ENCODE results near the gene AP3S2.
"Not testable (repeated sequence)": the region's sequence is repeated elsewhere in the genome, so short reads cannot be mapped to it uniquely, and the experiment has no call there.

The AP3S2 gene

GRCh38 chr15:89802986-89803824 is 90.6 kb downstream of the AP3S2 start:
- DNase-seq (ENCODE audit: insufficient read length, low spot score) = no peak
- no peak for FAIRE-seq

- DNase-seq (ENCODE audit: insufficient read length, low spot score) = no peak
- no peak for FAIRE-seq
Measured at GRCh38 chr15:89802231-89802928, 91.4 kb downstream of the AP3S2 start.

DNA sequence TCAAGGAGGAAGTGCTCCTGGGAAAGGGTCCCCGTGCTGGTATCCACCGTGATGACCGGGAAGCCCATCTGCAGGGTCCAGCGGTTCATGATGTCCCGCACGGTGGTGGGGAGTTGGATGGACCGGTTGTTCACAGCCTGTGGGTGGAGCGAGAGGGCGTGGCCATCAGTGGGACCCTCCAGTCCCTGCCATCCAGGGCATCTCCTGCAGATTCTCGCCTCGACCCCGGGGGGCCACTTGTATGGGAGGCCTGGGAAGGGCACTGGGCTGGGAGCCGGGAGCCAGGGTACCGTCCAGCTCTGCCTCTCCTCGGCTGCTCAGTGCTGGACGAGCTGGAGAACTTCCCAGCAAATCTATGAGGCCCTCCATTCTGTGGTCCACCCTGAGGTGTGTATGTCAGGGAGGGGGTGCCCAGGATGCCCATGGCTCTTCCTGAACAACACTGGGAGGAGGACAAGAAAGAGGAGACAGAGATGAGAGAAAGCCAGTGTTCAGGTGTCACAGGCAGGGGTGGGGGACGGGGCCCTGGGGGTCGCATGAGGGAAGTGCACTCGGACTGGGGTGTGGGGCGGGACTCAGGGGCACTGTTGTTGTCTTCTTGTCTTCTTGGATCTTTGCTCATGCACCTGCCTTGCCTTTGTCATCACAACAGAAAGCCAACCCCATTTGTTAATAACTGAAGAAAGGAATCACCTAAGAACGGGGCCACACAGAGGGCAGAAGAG is 92.2 kb downstream of the AP3S2 start:
- DNase-seq (ENCODE audit: insufficient read length, low spot score) (no peak), FAIRE-seq (no peak)

- no peak for FAIRE-seq
- no peak for DNase-seq (ENCODE audit: insufficient read length, low spot score)
Measured at GRCh38 chr15:89799918-89800498, 93.8 kb downstream of the AP3S2 start.

GRCh38 chr15:89799011-89799911 is 94.5 kb downstream of the AP3S2 start:
- no peak for DNase-seq (ENCODE audit: insufficient read length, low spot score)

DNA sequence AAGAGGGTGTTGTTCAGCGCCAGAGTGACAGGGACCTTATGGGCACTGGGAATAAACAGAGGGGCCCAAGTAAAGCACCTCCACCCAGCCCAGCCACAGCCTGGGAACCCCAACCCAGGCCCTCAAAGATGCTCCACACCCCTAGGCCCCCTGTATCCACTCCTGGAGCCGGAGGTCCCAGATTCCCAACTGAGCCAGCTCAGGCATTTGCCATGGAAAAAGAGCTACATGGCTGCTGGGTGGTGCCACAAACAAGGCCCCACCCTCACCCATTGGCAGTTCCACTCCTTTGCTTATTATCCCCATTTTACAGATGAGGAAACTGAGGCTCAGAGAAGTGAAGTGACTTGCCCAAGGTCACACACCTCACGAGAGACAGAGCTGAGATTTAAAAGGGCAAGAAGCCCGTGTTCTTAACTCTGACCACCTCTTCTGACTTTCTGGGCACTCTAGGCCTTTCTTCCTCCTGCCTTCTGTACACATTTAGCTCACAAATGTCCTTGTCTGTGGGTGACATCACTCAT is 96.1 kb downstream of the AP3S2 start:
- FAIRE-seq (no peak), DNase-seq (ENCODE audit: insufficient read length, low spot score) (no peak)

More at GRCh38 chr15:89799011-89799911, 94.5 kb downstream of the AP3S2 start:
- no peak for FAIRE-seq

- no peak for DNase-seq (ENCODE audit: insufficient read length, low spot score)
- no peak for FAIRE-seq
Measured at GRCh38 chr15:89795996-89796395, 97.8 kb downstream of the AP3S2 start.

DNA sequence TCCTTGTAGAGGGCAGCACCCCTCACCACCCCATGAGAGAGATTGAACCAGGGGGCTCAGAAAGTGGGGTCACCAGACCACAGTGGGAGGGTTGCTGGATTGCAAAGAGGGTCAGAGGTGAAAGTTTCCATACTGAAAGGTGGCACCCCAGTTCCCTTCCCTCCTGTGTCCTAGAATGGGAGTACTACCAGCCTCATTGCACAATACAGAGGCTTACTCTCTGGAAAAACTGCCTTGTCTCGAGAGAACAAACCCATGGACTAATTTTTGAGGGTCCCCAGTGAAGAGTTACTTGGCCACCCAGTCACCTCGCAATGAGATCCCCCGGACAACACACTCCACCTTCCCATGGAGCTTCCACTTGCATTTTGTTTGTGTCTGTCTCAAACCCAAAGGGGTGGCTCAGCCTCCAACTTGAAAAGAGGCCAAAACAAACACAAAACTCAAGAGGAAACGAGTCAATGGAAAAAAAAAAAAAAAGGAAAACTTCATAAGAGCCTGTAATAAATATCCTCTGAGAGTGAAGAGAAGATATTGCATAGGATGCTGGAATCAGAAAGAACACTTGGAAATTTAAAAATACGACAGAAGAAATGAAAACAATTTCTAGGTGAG is 99.1 kb downstream of the AP3S2 start:
- FAIRE-seq (no peak), DNase-seq (ENCODE audit: insufficient read length, low spot score) (no peak)

DNA sequence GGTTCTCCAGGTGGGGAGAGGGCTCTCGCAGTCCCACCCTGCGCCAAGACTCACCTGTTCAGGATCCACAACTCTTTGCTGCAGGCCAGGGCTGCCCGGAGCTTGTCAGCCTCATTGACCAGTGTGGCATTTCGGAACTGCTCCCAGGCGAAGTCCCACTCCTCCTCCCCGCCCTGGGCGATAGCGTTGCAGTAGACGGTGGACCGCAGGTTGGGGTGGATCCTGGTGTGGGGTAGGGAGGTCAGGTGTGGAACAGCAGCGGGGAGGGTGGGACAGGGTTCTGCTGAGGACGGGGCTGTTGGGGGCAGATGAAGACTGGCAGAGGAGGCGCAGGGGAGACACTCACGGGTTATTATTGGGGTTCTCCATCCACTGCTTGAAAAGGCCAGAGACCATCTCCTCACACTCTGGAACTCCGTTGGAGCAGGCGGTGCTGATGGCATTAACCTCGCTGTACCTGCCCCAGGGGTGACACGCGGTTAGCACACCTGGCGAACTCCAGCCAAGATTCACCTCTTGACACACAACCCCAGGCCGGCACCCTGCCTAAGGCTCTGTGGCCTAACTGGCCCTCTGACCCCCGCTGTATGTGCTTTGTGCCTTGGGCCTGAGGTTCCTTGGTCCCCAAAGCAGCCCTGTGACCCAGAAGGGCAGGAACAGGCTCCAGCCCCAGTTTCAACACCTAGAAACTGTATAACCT is 101.5 kb downstream of the AP3S2 start:
- FAIRE-seq (no peak), DNase-seq (ENCODE audit: insufficient read length, low spot score) (no peak)

DNA sequence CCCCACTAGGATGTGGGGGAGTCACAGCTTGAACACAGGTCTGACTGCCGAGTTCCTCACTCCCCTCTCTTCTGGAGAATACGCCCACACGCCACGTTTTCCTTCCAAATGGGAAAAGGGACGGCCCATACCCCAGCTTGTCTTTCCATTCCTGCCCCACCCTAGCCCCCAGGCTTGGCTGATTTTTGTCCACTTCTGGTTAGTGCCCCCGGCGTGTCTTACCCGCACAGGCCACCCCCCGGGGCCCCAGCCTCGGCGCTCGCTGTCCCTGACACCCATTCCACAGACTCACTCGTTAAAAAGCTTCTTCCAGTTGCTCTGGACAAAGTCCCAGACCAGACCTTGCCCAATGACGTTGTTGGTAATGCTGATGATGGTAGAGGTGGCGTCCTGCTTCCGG is 103.1 kb downstream of the AP3S2 start:
- no peak for DNase-seq (ENCODE audit: insufficient read length, low spot score)
- no peak for FAIRE-seq

- no peak for FAIRE-seq
- DNase-seq (ENCODE audit: insufficient read length, low spot score) = no peak
Measured at GRCh38 chr15:89790206-89790605, 103.6 kb downstream of the AP3S2 start.

DNA sequence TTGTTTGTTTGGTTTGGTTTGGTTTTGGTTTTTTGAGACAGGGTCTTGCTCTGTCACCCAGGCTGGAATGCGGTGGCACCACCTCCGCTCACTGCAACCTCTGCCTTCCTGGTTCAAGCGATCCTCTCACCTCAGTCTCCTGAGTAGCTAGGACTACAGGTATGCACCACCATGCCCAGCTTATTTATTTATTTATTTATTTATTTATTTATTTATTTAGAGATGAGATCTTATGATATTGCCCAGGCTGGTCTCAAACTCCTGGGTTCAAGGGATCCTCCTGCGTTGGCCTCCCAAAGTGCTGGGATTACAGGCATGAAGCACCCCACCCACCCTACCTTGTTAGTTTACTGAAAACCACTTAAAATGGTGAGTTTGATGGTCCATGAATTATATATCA is 105.2 kb downstream of the AP3S2 start:
- not testable (repeated sequence) for DNase-seq (ENCODE audit: insufficient read length, low spot score); FAIRE-seq

DNA sequence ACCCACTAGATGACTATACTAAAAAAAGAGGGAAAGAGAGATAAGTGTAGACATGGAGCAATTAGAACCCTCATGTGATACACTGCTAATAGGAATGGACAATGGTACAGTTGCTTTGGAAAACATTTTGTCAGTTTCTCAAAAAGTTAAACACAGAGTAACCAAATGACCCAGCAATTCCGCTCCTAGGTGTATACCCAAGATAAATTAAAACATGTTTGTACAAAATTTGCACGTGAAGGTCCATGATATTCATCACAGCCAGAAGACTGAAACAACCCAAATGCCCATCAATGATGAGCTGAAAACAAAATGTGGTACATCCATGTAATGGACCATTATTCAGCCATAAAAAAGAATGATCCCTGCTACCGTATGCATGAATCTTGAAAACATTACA is 105.8 kb downstream of the AP3S2 start:
- no peak for FAIRE-seq
- DNase-seq (ENCODE audit: insufficient read length, low spot score) = no peak

DNA sequence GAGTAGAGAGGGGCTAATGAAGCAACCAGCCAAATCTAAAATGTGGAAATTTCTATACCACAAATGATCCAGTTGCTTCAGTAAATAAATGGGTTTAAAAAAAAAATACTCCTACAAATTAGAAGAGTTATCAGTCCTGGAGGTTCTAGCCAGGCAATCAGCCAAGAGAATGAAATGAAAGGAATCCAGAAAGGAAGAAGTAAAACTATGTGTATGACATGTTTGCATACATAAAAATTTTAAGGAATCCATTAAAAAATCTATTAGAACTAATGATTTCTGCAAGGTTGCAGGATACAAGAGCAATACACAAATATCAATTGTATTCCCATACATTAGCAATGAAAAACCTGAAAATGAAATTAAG is 108.0 kb downstream of the AP3S2 start:
- FAIRE-seq (no peak), DNase-seq (ENCODE audit: insufficient read length, low spot score) (no peak)

GRCh38 chr15:89785064-89785773 is 108.6 kb downstream of the AP3S2 start:
- DNase-seq (ENCODE audit: insufficient read length, low spot score) = no peak

DNA sequence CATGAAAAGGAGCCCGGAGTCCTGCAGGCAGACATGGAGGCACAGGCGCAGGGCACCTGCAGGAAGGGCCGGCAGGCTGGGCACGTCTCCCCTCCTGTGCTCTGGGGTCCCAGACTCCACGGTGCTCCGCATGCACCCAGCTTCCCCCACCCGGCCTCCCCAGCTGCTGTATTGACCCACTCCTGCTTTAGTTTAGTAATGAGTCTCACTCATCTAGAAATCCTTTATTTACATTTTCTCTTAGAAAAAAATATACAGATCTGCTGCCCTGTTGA is 109.2 kb downstream of the AP3S2 start:
- no peak for FAIRE-seq

More at GRCh38 chr15:89785064-89785773, 108.6 kb downstream of the AP3S2 start:
- FAIRE-seq = no peak

DNA sequence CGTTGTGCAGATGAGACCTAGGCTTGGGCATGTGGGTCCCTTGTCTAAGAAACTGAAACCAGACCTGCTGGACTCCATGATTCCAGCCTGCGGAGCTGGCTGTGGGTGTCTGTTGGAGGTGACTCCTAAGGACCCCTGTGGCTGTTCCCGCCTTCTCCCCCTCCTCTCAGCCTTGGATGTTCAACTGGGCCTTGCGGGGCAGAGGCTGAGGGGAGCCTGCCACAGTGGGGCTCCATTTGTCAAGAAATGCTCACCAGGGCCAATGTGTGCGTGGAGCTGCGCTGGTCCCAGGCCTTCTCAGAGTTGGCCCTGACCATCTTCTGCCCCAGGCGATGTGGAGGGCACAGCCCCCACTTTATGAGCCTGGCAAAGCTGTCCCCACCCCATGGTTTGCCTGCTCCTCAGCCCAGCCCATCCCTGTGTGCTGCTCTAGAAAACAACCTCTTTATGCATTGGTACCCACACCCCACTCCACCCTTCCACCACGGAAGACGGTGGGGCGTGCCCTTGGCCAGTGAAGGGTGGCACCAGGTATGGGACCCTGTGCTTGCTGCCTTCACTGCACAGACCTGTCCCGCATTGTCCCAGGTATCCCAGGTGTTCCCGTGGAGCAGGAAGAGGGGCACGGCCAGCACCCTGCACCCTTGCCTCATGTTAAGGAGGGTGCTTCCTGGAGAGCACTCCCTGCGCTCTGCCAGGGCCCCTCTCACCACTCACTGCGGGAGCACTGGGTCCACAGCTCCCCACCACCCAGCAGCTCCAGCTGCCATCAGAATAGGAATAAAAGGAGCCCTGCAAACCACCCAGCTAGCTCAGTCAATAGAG is 109.7 kb downstream of the AP3S2 start:
- FAIRE-seq = no peak
- no peak for DNase-seq (ENCODE audit: insufficient read length, low spot score)

More for the DNA sequence above, 109.2 kb downstream of the AP3S2 start:
- DNase-seq (ENCODE audit: insufficient read length, low spot score) = no peak

Measured in GM19239 (cell line).